NCI-H748 (cell line): Measurements from ENCODE around the gene CDK6.

Experiments used
- DNase-seq: peaks from one replicate; lab custom pipeline; 2025; ENCODE audit not compliant: unreplicated experiment; lab: John Stamatoyannopoulos, UW

CDK6 gene

DNA sequence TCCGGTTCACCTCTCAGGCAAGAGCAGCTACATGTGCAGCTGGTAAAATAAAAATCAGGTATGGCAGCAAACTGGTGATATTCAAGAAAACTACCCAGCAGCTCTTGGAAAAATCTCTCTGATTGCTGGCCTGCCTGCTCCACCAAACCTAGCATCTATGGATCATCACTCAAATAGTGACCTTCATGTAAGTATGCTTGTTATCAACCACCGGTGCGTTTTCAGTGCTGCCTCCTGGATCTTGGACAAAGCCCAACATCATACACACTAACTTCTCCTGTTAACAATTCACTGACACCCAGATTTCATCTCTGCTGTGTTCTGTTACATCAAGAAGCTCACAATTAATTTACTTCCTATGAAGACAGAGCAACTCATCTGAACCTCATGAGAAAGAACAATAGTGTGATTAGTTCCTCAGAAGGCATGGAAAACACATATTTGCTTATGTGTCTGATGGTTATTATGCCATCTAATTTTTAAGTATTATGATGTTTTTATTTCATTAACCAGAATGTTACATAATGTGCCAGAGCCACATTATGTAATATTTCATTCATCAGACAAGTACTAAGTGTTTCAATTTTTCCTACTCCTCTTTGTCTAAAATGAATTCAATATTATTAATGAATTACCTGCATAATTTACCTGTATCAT is 8.8 kb downstream of the CDK6 start:
- DNase-seq, result no peak

DNA sequence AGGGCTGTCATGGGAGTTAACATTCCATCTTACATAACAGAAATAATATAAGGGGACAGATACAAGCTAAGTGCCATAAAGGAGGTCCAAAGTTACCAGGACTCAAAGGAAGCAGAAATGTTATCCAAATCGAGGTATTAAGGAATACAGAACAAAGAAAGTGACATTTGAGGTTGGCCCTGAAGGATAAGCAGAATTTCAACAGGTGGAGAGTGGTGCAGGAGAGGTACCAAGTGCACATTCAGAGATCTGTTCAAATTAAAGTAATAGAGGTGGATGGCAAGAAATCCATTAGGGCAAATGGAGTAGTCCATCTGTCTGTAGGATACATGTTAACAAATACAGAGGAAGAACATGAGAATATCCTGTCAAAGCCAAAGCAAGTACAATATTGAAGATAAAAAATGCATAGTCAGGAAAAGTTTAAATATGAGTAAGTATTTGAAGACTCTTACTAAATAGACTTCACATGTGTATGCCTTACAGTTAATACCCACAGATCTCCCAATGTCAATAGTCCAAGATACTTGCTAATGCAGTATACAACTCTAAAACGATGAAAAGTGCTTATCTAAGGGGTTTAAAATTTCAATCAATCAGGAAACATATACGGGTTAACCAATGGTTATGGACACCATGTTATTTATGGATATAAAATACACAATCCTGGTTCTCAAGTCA is 10.0 kb downstream of the CDK6 start:
- DNase-seq, result no peak

DNA sequence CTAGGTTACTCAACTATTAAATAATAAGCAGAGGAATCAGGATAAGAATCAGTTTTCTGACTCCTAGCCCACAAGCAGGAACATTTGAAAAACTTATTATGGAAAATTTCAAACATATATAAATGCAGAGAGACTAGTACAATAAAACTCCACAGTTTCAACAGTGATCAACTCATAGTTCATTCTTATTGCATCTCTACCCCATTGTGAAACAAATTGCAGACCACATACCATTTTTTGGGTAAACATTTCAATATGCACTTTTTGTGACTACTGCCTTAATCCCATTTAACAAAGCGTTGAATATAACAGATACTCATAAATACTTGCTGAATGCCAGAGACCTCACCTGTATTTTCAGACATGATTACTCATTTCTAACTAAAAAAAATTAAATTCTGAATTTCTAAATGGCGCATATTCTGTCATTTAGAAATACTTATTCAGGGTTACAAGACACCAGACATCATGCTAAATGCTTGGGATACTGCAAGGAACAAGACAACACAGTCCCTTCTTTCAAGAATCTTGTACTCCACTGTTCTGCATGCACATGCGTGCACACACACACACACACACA is 11.4 kb downstream of the CDK6 start:
- no peak for DNase-seq

DNA sequence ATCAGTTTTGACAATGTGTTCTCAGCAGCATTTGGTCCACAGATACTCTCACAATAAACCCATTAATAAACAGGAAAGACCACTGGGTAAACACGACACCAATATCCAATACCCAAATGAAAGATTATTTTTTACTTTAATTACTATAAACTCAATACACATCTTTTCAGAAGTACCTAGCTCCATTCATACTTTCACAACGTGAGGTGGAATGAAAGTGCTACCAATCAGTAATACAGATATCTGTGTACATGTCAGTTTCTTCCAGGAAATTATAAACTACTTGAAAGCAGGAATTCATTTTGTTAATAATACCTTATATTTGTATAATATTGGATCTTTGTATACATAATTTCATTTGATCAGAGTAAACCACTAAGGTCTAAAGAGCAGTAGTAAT is 11.9 kb downstream of the CDK6 start:
- no peak for DNase-seq

DNA sequence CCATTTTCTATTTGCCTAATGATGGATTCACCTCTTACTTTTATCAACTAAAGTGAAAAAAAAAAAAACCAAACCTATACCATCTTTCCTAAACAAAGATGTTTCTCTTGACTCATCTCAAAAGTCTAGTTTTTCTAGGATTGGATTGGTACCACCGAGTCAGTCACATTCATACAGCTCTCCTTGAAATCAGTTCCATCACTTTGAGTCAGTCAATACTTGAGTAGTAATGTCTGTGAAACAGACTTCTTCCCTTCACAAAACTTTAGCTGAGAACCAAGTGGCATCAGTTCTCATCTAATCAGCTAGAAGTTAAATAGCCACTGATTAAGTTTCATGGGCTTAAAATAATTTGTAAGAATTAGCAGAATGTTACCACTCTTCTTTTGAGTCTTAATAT is 13.3 kb downstream of the CDK6 start:
- no peak for DNase-seq

DNA sequence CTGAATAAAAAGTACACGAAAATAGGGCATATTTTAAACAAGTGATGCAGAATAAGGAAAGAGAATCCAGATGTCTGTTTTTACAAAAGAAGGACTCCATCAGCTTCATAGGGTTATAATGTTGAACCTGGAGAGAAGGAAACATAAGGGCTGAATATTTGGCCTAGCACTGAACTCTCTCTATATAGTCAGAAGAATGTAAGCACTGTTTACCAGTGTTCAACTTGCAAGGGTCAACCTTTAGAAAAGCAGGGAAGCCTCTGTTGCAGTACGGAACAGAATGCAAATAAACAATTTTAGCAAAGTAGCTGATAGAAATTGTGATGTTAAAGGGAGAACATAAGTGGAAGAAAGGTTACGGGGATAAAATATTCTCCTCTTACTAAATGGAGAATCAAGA is 16.2 kb downstream of the CDK6 start:
- DNase-seq, result no peak

DNA sequence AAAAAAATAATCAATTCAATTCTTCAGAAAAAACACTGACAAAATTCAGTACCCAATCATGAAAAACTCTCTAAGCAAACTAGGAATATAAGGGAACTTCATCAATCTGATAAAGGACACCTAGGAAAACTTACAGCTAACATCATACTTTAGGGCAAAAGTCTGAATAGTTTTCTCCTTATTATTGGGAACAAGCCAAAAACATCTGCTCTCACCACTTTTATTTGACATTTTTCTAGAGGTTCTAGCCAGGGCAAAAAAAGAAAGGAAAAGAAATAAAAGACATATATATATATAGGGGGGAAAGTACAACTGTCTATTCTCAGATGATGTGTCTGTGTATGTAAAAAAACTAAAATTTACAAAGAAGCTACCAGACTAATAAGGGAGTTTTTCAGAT is 19.0 kb downstream of the CDK6 start:
- DNase-seq, result no peak

DNA sequence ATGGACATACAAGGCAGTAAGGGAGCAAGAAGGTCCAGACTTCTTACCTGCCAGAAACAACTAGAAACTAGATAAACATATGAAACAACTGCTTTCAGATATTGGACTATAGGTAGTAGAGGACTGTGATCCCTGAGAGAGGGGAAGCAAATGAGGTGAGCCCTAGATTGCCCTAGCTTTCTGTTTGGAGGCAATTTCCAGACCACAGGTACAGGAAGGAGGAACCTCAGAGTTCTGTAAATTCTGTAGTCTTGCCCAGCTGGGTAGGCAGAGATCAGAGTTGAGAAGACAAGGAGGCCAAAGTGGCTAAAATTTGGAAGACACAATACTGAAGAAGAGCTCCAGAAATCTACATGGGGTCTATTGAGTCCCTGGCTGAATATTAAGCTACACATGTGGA is 21.0 kb downstream of the CDK6 start:
- no peak for DNase-seq

DNA sequence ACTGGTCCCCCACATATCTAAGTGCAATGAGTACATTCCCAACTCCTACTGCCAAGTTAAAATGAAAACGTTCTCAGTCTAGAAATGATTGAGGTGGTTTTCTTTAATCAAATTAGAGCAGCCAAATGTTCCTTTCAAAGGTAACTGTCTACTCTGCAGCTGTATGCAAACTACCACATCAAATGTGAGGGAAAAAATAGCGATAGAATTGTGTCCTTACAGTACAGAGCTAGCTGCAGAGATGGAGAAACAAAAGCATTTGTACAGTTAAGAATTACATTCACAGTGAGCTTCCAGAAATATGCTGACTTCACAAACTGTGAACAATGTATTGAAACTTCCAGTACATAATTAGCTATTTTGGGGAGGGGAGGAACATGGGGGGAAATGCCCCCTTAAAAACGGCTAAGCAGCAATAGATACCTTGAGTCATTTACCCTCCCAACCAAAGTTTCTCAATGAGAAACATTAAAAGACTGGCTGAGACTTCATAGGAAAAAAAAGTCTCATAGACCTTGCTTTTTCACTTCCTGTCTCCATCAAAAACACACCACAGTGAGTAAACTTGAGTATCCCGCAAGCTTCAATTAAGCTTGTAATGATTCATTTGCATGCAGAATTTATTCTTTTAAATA is 22.9 kb downstream of the CDK6 start:
- DNase-seq, result peak; percentile 16

DNA sequence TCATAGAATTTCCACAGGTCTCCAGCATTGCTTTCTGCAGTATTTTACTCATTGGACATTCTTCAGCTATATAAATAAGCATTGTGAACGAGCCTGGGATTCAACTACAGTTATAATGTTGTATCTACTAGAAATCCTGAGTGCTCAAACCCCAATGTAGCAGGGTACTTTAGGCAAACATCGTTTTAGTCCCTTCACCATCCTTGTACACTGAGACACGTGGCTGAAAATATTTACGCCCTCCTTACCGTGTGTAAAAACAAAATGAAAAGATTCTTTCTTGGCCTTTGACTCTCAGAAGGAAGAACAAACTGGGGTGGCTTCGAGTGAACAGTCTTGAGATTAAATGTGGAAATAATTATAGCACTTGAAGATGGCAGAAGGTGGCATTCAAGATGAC is 25.2 kb downstream of the CDK6 start:
- DNase-seq, result no peak

DNA sequence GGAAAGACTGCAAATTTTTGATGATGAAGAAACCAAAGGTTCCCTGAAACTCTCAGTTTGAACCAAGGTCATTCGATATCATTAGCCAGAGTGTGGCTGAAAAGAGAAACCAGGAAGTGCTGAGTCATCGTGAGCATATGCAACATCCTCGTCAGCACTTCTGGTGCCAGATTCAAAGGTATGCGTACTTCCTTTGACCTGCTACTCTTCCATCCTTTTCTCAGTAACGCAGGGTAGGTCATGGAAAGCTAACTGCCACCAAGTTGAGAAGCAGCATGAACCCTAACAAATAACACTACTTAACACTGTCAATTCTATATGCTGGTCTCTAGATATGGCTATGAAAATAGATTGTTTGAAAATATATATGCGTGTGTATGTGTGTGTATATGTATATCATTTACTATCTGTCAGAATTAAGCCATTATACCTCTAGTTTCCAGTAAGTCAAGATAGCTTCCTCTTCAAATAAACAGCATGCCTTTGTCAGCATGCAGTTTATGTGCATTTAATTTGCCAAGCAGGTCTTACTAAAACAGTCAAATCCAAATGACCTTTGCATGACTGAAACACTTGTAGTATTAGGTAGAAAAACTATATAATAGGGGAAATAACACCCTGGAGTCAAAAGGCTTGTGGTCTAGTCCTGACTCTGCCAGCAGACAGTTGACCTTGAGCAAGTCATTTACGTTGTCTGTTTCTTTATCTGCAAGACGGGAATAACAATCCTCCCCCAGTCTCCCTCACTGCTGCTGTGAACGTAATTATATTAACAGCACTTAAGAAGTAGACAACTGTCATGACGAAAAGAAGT is 26.4 kb downstream of the CDK6 start:
- DNase-seq, result peak; percentile 35

DNA sequence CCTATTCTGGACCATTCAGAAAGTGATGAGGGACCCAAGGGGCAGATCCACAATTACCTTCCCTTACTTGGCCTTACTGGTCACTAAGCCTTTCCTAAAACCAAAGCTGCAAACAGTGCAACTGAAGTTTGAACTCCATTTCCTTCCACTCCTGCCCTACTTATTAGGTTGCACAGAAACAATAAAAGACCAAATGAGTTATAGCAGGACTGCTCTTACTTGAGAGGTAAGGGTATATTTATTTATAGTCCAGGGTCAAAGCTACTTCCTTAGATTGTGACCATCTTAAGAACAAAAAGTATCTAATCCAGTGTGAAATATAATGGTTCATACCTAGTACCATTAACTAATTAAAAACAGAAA is 27.0 kb downstream of the CDK6 start:
- no peak for DNase-seq

DNA sequence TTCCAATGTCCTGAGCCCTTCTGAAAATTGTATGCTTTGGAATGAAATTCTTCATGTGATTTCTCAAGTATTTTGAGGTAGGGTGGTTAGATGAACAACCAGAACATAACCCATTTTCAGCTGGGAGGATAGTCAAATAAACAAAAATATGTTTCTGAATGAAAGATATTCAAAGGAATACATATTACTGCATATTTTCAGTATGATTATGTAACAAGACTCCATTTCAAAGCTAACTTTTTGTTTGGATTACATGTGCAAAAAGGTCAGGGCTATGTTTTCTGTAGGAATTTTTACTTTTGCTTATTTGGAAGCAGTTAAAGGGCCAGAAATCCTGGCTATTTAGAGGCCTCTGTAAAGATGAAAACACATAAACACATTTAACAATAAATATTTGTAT is 27.7 kb downstream of the CDK6 start:
- DNase-seq, result no peak

DNA sequence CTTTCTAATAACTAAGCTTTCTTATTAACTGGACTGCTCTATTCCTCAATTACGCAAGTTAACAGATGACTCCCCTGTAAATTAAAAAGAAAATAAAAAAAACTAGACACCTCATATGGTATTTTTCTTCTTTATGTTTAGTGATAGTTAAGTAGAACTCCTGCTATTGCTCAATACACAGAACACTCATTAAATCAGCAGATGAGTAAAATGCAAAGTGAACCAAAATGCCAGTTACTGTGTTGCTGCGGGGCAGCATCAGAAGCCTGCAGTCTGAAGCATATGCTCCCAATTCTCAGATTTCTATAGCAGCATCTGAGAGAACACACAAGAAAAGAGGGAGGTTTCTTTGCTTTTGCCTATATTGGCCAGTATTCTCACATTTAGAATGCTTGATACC is 28.4 kb downstream of the CDK6 start:
- no peak for DNase-seq

DNA sequence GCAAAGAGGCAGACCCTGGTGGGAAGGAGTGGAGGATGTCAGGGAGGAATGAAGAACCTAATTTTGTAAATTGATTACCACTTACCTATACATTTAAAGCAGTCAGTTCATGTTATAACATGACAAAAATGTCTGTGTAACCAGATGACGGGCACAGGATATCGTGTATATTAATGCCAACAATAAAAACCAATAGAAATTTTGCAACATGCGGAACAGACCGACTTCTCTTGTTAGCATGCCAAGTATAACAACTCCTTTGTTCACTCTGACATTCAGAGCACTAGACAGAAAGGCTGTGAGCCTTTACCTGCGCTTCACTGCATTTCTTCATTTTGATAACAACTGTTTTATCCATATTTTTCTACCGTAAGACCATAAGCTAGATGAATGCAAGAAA is 29.9 kb downstream of the CDK6 start:
- DNase-seq, result no peak

DNA sequence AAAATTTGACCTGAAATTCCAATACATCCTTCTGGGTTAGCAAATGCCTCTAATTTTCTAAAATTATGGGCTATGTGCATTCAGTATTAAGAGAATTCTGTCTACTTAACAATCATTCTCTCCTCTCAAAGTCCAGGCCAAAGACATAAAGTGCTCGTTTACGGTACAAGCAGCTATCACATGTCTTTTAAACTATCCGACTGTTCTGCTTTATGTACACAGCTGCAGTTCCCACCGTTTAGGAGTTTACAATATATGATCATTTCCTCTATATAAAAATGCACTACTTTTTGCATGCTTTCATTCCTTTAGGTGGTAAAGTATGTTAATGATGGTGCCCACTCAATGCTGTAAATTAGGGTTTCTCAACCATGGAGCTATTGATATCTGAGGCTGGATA is 34.0 kb downstream of the CDK6 start:
- DNase-seq, result peak; percentile 16

DNA sequence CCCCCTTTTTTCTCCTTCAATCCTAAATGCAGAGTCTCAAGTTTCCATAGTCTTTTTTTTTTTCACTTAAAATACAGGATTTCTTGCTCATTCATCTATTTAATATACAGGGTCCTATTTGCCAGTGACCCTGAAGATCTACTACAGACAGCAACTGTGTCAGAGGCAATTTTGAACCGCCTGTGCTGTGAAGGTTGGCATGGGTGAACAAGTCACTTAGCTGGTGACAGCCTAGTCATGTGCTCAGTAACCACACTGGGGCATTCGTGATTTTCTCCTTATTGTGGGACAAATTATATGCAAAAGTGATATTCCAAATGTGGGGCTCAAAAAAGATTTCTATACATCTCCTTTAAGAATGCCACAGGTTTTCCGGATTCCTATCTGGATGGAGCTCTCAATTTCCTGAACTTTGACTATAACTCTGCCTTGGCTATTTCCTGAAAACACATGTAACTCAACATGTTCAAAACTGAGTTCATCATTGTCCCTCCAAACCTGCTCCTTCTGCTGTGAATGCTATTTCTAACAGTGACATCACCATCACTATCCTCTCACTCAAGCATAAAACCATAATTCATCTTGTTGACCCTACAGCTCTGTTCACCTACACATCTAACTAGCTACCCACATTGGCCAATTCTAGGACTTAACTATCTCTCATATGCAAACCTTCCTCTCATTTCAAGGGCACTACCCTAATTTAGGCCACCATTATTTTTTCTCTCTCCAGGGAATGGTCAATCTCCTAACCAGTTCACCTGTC is 36.7 kb downstream of the CDK6 start:
- no peak for DNase-seq

DNA sequence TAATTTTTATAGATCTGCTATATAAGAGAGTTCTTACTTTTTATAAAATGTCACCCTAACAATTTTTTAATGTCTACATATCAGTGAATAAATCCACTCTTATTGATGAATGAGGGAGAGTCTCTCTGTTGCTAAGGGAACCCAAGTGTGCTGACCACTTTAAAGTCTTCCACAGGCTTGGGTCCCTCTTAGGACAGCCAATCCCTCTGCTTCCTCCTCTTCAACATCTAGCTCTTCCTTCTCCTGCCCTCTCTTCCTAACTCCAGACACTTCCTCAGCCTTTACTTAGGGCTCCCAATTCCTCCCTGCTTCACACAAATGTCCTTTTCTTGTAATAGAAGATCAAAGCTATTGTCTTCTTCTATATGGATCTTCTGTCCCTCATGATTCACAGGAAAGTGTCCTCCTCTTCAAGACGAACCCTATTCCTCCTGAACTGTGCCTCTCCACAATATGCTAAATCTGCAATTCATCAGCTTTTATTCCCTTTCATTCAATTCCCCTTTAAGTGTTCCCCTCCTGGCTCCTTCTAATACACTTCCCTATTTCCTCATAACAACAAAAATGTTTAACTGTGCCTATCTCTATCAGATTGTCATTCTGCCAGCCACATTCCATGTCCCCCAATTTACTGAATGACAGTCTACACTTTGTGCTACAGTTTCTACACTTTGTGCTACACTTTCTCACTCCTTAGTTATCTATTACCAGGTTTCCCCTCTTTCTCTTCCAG is 37.7 kb downstream of the CDK6 start:
- DNase-seq, result no peak

DNA sequence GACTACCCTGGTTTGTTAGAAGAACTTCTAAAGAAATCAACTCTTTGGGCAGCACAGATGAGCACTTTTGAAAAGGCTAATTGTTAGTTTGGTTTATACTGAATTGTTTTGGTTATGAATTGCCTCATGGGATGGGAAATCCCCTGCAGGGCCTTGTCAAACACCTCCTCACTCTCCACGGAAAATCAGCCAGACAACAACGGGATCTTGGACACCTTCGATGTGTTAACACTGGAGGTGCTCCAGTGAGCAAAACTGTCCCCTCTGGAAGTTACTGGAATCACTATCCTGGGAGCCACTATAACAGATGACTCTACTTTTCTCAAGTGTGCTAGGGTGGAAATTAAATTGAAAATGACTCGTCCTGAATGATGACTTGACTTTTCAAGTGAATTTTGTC is 38.7 kb downstream of the CDK6 start:
- DNase-seq, result no peak

DNA sequence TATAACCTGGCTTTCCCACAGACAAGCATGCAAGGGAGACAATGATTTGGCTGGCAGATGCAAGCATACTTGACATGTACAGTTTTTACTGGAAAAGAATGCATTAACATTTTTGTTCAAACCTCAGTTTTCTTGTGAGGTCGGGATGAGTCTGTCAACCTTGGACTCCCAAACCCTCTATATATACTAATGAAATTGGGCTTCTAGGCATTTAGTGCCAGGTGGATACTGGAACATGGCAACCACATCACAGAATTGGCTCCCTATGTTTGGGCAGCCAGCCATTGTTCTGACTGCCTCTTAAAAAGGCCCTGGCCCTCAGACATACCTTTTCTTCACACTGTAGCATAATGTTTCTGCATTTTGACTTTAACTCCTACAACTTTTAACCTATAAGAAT is 39.1 kb downstream of the CDK6 start:
- DNase-seq, result no peak
